Stimulated activated CD4-positive, alpha-beta T cell treated with anti-CD3 and anti-CD28 coated beads, Interleukin-1b, Interleukin-23, amount 100 ng/mL, for 24 hours (primary cell): ENCODE data around the gene ETHE1.
A peak's percentile ranks its signal among the peaks of the same experiment; 100 is the strongest.
"Not testable (repeated sequence)": the region's sequence is repeated elsewhere in the genome, so short reads cannot be mapped to it uniquely, and the experiment has no call there.

Experiments
- DNase-seq, 4 experiments: peaks; one replicate each; pipeline ENCODE4 v3.0.0-alpha.2; 2020; ENCODE audit warnings: low read depth in 4 of 4, low spot score in 1 of 4

Gene ETHE1

GRCh38 chr19:43525836-43526771 lies 897 bp downstream of the ETHE1 start:
- no peak for DNase-seq

DNA sequence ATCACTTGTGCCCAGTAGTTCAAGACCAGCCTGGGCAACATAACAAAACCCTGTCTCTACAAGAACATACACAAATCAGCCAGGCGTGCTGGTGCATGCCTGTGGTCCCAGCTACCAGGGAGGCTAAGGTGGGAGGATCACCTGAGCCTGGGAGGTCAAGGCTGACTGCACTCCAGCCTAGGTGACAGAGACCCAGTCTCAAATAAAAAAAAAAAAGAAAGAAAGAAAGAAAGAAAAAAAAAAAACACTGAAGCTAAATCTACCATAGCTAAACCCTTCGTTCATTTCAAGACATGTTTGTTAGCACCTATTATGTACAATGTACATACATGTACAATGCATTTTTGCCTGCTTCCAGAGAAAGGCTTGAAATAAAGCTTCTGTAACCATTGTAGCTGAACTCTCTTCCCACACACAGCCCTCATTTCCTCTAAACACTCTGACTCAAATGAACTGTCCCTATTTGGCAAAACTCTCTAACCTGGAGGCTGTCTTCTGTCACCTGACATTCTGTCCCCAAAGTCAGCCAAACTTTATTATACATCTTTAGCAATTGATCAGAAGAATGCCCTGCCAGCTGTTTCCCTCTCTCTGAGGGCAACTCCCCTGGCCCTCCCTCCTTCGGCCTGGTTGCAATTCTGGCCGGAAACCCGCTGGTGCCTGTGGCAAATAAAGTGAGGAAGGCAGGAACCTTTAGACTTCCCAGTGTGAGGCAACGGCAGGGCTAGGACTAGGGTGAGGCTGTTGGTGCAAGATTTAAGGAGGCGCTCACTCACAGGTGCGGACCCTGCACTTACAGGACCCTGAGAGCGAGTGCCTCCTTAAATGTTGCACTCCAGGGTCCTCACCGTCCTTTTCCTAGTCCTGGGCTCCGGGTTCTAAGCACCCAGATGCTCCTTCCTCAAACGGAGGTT lies 1.8 kb downstream of the ETHE1 start:
- no peak for DNase-seq

DNA sequence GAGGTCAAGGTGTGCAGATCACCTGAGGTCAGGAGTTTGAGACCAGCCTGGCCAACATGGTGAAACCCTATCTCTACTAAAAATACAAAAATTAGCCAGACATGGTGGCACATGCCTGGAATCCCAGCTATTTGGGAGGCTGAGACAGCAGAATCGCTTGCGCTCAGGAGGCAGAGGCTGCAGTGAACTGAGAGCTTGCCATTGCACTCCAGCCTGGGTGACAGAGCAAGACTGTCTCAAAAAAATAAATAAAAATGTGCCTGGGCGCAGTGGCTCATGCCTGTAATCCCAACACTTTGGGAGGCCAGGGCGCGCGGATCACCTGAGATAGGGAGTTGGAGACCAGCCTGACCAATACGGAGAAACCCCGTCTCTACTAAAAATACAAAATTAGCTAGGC lies 3.3 kb downstream of the ETHE1 start:
- not testable (repeated sequence) for DNase-seq

- no peak for DNase-seq
Measured at GRCh38 chr19:43522929-43523328, 4.1 kb downstream of the ETHE1 start.

DNA sequence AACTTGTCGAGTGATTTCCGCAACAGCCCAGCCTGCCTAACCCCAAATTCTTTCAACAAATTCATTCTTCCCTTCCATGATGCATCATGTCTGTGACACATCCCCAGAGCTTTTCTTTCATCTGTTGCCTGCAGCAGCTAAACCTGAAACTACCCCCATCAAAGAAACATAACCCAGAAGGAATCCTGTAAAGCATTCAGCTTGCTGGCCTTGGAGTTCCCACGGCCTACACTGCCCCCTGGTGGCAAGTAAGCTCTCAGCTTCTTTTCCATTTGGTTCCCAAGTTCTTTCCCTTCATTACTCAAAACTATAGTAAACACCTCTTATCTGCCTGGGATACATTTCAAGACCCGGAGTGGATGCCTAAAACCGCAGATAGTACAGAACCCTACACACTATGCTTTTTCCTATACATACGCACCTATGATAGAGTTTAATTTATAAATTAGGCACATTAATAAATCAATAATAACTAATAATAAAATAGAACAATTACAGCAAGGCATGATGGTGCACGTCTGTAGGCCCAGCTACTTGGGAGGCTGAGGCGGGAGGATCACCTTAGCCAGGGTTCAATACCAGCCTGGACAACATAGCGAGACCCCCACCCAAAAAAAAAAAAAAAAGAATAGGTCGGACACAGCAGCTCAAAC lies 7.4 kb downstream of the ETHE1 start:
- peak; percentile 64 to 75 (median 70) for DNase-seq

DNA sequence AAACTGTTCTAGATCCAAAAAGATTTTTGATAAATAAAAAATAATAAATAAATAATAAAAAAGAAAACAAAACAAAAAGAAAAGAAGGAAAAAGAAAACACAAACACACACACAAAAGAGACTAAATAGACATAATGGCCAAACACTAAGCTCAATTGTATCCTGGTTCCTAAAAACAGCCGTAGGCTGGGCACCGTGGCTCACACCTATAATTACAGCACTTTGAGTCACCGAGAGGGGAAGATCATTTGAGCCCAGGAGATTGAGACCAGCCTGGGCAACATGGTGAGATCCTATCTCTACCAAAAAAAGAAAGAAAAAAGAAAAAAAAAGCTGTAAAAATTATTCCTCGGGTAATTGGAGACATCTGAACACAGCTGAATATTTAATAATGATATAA lies 8.9 kb downstream of the ETHE1 start:
- DNase-seq: no peak

- DNase-seq: not testable (repeated sequence)
Measured at GRCh38 chr19:43512399-43512798, 14.6 kb downstream of the ETHE1 start.

DNA sequence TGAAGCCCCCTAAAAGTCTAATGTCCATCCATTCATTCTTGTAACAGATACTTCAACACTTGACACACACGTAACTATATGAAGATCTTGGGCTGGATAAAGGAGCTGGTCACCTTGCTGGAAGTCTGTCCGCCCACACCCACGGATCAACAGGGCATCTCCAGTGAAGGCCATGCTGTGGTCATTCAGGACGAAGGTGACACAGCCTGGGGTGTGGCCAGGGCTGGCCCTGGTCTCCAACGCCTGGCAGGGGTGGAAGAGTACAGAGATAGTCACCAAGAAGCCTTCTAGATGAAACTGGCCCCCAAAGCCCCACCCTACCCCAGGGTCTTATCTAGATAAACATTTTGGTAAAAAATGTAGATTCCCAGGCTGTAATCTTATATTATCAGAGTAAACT lies 15.7 kb downstream of the ETHE1 start:
- no peak for DNase-seq

DNA sequence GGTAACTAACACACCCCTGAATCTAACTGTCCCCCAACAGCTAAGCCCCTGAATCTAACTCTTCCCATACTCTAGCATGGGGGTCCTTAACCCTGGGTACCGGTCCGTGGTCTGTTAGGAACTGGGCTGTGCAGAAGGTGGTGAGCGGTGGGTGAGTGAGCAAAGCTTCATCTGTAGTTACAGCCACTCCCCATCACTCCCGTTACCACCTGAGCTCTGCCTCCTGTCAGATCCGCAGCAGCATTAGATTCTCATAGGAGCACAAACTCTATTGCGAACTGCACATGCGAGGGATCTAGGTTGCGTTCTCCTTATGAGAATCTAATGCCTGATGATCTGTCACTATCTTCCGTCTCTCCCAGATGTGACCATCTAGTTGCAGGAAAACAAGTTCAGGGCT lies 16.3 kb downstream of the ETHE1 start:
- DNase-seq: no peak

- DNase-seq: no peak
Measured at GRCh38 chr19:43507880-43508279, 19.1 kb downstream of the ETHE1 start.

DNA sequence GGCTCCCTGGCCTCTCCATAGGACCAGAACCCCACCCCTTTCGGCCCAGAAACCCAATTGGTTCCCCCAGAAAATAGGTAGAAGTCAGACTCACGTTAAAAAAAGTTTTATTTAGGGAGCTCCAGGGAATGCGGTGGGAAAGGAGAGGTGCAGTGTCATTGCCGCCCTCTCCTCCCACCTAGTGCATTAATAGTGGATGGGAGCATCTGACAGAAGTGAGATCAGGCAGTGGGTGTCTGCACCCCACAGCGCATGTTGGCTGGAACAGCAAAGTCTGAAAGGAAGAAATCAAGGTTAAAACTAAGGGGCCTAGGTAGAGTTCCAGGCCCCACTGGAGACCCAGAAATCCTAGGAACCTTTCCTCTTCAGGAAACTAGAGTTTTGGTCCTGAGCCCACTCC lies 20.4 kb downstream of the ETHE1 start:
- DNase-seq: no peak

DNA sequence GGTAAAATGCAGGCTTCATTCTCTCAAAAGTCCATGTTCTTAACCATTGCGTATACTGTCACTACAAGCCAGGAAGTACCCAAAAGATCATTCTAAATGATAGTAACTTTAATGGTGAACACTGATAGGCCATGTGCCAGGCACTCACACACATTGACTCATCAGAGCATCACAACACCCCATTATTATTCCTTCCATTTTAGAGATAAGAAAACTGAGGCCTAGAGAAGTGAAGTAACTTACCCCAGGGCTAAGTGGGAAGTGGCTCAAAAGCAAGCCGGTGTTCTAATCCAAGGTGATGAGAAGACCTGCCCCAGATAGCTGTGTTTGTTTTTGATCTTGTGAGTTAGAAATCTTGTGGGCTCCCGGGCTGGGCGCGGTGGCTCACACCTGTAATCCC lies 21.1 kb downstream of the ETHE1 start:
- no peak for DNase-seq

DNA sequence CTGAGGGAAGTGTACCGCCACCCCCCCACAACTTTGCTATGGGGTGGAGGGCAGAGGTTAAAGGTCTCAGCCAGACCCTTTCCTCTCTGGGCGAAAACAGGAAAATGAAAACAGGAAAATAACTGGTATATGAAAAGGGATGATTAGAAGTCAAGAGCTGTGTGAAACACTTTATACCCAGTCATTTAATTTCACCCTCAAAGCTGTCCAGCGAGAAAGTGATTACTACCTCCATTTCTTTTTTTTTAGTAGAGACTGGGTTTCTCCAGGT lies 21.9 kb downstream of the ETHE1 start:
- DNase-seq: no peak

- DNase-seq: no peak
Measured at GRCh38 chr19:43504426-43505185, 22.4 kb downstream of the ETHE1 start, which contains the start of gene PHLDB3. Gene PHLDB3 (minus strand): TSS chr19:43504746. CDS start chr19:43504118, 628 bp downstream.

DNA sequence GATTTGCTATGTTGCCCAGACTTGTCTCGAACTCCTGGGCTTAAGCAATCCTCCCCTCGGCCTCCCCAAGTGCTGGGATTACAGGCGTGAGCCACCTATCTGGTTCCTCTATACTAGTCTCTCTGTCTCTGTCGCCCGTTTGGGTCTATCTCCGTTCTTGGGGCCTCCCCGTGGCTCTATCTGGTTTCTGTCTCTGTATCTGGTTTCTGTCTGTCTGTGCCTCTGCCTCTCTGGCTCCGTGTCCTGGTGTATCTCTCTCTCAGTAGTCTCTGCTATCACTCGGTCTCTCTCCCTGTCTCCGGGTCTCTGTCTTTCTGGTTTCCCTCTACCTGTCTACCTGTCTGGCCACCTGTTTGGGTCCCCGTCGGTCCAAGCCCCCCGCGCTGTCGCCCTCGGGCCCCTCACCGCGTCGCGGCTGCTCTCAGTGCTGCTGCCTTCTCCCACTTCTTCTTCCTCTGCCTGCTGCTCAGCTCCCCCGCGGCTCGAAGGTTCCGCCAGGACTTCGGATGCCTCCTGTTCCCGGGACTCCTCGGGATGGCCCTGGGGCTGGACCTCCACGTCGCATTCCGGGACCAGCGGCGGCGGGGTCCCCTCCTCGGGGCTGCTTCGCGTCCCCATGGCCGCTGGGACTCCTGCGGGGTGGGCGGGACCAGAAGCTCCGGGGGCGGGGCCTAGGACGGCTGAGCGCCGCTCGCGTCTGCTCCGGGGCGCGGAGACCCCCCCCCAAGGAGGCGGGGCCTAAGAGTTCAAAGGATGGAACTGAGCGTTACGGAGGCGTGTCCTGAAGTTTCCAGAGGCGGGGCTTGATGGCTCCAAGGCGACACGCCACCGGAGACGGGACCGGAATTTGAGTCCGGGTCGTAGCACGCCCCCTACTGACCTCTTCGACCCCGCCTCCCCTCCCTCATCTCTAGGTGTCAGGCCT lies 23.2 kb downstream of the ETHE1 start:
- DNase-seq: peak; percentile 98 to 100 (median 98)

GRCh38 chr19:43502419-43502976 lies 24.5 kb downstream of the ETHE1 start:
- no peak for DNase-seq

GRCh38 chr19:43501661-43502418 lies 25.2 kb downstream of the ETHE1 start:
- no peak for DNase-seq

- DNase-seq: no peak
Measured at GRCh38 chr19:43499042-43499441, 28.0 kb downstream of the ETHE1 start.
